Measurements from ENCODE around the gene LMBRD1. TPM values are rescaled to one million over a fixed set of nuclear protein-coding genes. Genes with fewer than 3 reads are reported as not detected.

LMBRD1 gene
- 100 to 1,000 TPM in 1 of 4 donors, 10 to 100 TPM in 3; 65.7 to 110 (median 77.3) TPM for total RNA-seq

DNA sequence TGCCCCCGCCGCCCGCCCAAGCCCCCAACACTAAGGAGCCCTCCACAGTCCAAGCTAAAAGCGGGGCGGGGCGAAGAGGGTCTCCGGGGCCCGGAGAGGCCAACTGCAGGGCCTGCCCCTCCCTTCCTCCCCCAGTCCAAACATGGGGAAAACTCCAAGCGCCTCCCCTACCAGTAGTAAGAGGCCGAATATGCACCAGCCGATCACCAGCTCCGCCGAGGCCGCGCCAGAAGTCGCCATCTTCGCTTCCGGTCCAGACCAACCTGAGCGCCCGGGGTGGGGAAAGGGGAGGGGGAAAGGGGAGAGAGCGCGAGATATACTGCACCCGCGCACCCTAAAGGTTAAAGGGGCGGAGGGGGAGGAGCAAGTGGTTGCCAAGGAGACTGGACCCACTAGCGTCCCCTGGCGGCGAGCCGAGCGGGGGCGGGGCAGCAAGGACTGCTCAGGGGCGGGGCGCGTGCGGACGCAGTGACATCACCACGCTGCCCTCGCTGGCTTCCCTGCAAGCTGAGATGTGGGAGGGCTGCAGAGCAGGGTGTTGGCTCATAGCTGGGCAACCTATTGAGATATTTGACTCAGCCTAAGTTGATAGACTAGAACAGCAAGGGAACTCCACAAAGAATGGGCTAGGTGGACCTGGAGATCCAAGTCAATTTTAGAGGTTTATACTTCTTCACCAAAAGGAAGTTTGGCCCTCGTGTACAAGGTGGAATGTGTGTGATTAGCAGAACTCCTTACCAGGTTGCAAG is at the start of gene LMBRD1:
Gene LMBRD1, minus strand, starts transcription at position 369 of the 749 bp plus-strand sequence. Its CDS starts 129 bp downstream, at position 240.
- Histone ChIP-seq H3K9me3 (no peaks in the 10 kb centered on the region), H3K4me3 (peak within 1 kb of the TSS; percentile 64 to 75 (median 70)), H3K4me1 (peaks cover 0 to 43% (median 13%) of the 10 kb centered on the region in 4 donors), H3K27ac (peak within 1 kb of the TSS; percentile 91 to 98 (median 95)), H3K27me3 (no peaks in the 10 kb centered on the region), H3K36me3 (no peaks in the 10 kb centered on the region)
- TF ChIP-seq POLR2A (IDR thresholded peaks at IDR 0.05) (no peak), EP300 (IDR thresholded peaks at IDR 0.05) (peak; percentile 42 to 84), CTCF (IDR thresholded peaks at IDR 0.05) (peak; percentile 82 to 97 (median 91))
- peak; percentile 98 to 99 for DNase-seq (ENCODE audit: low spot score in 2 of 2)
- WGBS, 2 donors: 1 to 2% methylated on average over 29 to 31 of the region's 39 CpGs

DNA sequence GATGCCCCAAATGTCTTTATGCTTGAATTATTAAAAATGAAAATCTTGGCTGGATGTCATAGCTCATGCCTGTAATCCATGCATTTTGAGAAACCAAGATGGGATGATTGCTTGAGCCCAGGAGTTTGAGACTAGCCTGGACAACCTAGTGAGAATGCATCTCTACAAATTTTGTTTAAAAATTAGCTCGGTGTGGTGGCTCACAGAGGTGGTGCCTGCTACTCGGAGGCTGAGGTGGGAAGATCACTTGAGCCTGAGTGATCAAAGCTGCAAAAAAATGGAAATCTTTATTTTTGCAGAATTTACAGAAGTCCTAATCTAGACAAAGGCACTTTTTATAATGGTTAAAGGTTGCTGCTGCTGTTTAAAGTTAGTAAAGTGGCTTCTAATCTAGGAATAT is 49.5 kb upstream of the LMBRD1 start:
- TF ChIP-seq POLR2A (IDR thresholded peaks at IDR 0.05) (no peak), CTCF (IDR thresholded peaks at IDR 0.05) (no peak), EP300 (IDR thresholded peaks at IDR 0.05) (no peak)

DNA sequence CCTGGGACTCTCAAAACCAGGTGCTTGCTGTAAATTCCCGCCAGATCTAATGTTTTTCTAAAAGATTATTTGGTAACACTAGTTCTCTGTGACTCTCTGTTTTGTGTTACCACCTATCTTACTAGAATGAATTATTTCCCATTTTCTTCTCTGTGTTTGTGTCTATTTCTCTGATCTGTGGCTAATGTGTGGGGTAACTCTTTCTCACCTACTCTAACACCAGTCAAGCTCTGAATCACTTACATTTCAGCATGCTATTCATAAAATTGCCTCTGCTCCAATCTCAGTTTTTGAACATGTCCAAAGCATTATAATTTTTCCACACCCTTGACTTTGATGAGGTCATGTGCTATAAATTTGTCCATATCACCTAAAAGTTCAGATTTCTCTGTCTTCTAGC is 46.4 kb upstream of the LMBRD1 start:
- 83 to 93% methylated on average over 1 of the region's 1 CpG for WGBS, 2 donors
- no peak for DNase-seq (ENCODE audit: low spot score in 2 of 2)
- peak overlapping the region in 1 of 4 donors; percentile 32 for H3K27ac ChIP-seq
- no peak overlapping the region for H3K4me3 ChIP-seq
- no peaks in the 10 kb centered on the region for H3K36me3 ChIP-seq
- no peaks in the 10 kb centered on the region for H3K9me3 ChIP-seq
- no peaks in the 10 kb centered on the region for H3K4me1 ChIP-seq
- TF ChIP-seq CTCF (IDR thresholded peaks at IDR 0.05): no peak
- H3K27me3 ChIP-seq: no peaks in the 10 kb centered on the region

More for the DNA sequence above, 49.5 kb upstream of the LMBRD1 start:
- Histone ChIP-seq H3K4me3 (no peak overlapping the region), H3K4me1 (no peaks in the 10 kb centered on the region), H3K27ac (no peak overlapping the region), H3K27me3 (no peaks in the 10 kb centered on the region), H3K36me3 (no peaks in the 10 kb centered on the region), H3K9me3 (no peaks in the 10 kb centered on the region)
- 59 to 84% methylated on average over 2 of the region's 2 CpGs for WGBS, 2 donors
- DNase-seq (ENCODE audit: low spot score in 2 of 2): no peak

GRCh38 chr6:69841862-69842261 is 45.1 kb upstream of the LMBRD1 start:
- 84 to 94% methylated on average over 1 of the region's 1 CpG for WGBS, 2 donors
- DNase-seq (ENCODE audit: low spot score in 2 of 2): no peak
- Histone ChIP-seq H3K27me3 (no peaks in the 10 kb centered on the region), H3K4me1 (no peaks in the 10 kb centered on the region), H3K36me3 (no peaks in the 10 kb centered on the region), H3K27ac (no peak overlapping the region), H3K4me3 (no peak overlapping the region), H3K9me3 (no peaks in the 10 kb centered on the region)
- no peak for TF ChIP-seq POLR2A (IDR thresholded peaks at IDR 0.05)
- TF ChIP-seq CTCF (IDR thresholded peaks at IDR 0.05): no peak
- no peak for TF ChIP-seq EP300 (IDR thresholded peaks at IDR 0.05)

- Histone ChIP-seq H3K4me3 (no peak overlapping the region), H3K9me3 (no peaks in the 10 kb centered on the region), H3K4me1 (no peaks in the 10 kb centered on the region), H3K27ac (no peak overlapping the region), H3K27me3 (no peaks in the 10 kb centered on the region), H3K36me3 (no peaks in the 10 kb centered on the region)
- 7 to 9% methylated on average over 5 of the region's 5 CpGs for WGBS, 2 donors
- TF ChIP-seq EP300 (IDR thresholded peaks at IDR 0.05) (no peak), CTCF (IDR thresholded peaks at IDR 0.05) (peak; percentile 62 to 83 (median 76))
- peak in 1 of 2 donors; percentile 65 for DNase-seq (ENCODE audit: low spot score in 2 of 2)
Measured at GRCh38 chr6:69835414-69836179, 38.8 kb upstream of the LMBRD1 start.

Measured in tibial nerve (tissue), 4 donors.